HepG2 (cell line): Measurements from ENCODE around the gene FOLR3. TPM values are rescaled to one million over a fixed set of nuclear protein-coding genes. Genes with fewer than 3 reads are reported as not detected.

ENCODE experiments used
- ARHGAP35 ChIP-seq: sonication (generic); formaldehyde crosslinking; IDR thresholded peaks from 2 replicates; pipeline ENCODE4 v1.9.0; 2022; ENCODE audit warnings: mild to moderate bottlenecking, inconsistent platforms, moderate library complexity, missing genetic modification reagents, borderline replicate concordance
- CTCF ChIP-seq: sonication (generic); formaldehyde crosslinking; IDR thresholded peaks from 2 replicates; pipeline ENCODE4 v1.5.0; 2020; ENCODE audit warnings: mild to moderate bottlenecking, missing genetic modification reagents, moderate library complexity
- ELF3 ChIP-seq: IDR thresholded peaks from 2 replicates; pipeline ENCODE4 v1.6.1; 2016; ENCODE audit warnings: missing genetic modification reagents, missing compliant biosample characterization
- EZH2 ChIP-seq: conservative IDR thresholded peaks from 2 replicates; pipeline ENCODE4 v1.6.1; 2012; ENCODE audit warnings: mild to moderate bottlenecking, low read depth, low read length, moderate library complexity
- HIVEP1 ChIP-seq: sonication (generic); formaldehyde crosslinking; IDR thresholded peaks from 2 replicates; pipeline ENCODE4 v1.4.0; 2020; ENCODE audit warnings: mild to moderate bottlenecking, missing genetic modification reagents
- KDM2A ChIP-seq: sonication (generic); formaldehyde crosslinking; IDR thresholded peaks from 2 replicates; pipeline ENCODE4 v1.4.0; 2020; ENCODE audit warnings: low read depth, missing genetic modification reagents, borderline replicate concordance
- LRRFIP1 ChIP-seq: sonication (generic); formaldehyde crosslinking; conservative IDR thresholded peaks from 2 replicates; pipeline ENCODE4 v1.4.0; 2020; ENCODE audit warnings: missing genetic modification reagents
- STAG1 ChIP-seq: sonication (generic); formaldehyde crosslinking; IDR thresholded peaks from 2 replicates; pipeline ENCODE4 v1.4.0; 2020; ENCODE audit warnings: missing genetic modification reagents
- XRCC5 ChIP-seq: fragments of 200-400 bp; formaldehyde crosslinking; optimal IDR thresholded peaks from 2 replicates; pipeline ENCODE3; 2017; ENCODE audit warnings: mild to moderate bottlenecking, low read length
- YEATS2 ChIP-seq: sonication (generic); formaldehyde crosslinking; IDR thresholded peaks from 2 replicates; pipeline ENCODE4 v1.4.0; 2020; ENCODE audit warnings: missing genetic modification reagents, borderline replicate concordance
- ZBTB2 ChIP-seq: sonication (generic); formaldehyde crosslinking; IDR thresholded peaks from 2 replicates; pipeline ENCODE4 v1.8.0; 2022; ENCODE audit warnings: low read depth, missing genetic modification reagents
- ZBTB20 ChIP-seq: sonication (generic); formaldehyde crosslinking; IDR thresholded peaks from 2 replicates; pipeline ENCODE4 v1.8.1; 2023; ENCODE audit warnings: missing genetic modification reagents, low read depth, mild to moderate bottlenecking, borderline replicate concordance
- ZNF18 ChIP-seq: sonication (generic); formaldehyde crosslinking; IDR thresholded peaks from 2 replicates; pipeline ENCODE4 v1.8.0; 2022; ENCODE audit warnings: mild to moderate bottlenecking, missing genetic modification reagents; ENCODE audit not compliant: insufficient replicate concordance
- ZNF20 ChIP-seq: sonication (generic); formaldehyde crosslinking; IDR thresholded peaks from 2 replicates; pipeline ENCODE4 v1.4.0; 2020; ENCODE audit warnings: mild to moderate bottlenecking, moderate library complexity, missing genetic modification reagents
- ZNF652 ChIP-seq: IDR thresholded peaks from 2 replicates; pipeline ENCODE4 v1.6.1; 2016; ENCODE audit warnings: low read depth, borderline replicate concordance
- polyA plus RNA-seq, 8 experiments: library from polyadenylated mRNA; depleted of rRNA in 3 of 8; stranded (reverse) in 7 of 8; unstranded in 1 of 8; fragments of >200 nt; fragmentation: Illumina TruSeq in 4 of 8; extraction: Trizol in 4 of 8; gene quantifications; 2 replicates each; pipeline versions ENCODE4 v1.2.1 to v1.2.3, GENCODE V29; 2011 to 2016; ENCODE audit warnings: low read depth in 4 of 8, missing spikeins in 1 of 8, mixed read lengths in 1 of 8; ENCODE audit not compliant: insufficient read depth in 1 of 8
- total RNA-seq, 5 experiments: library from RNA; depleted of rRNA; stranded (reverse); fragments of >200 nt; fragmentation: Illumina TruSeq; extraction: Trizol; gene quantifications; 2 replicates each; pipeline ENCODE4 v1.2.3, GENCODE V29; 2016; ENCODE audit warnings: low read depth in 1 of 5

FOLR3 gene
- total and polyA plus RNA-seq, 2 of the 13 experiments (the other 11 are each of a cell fraction or from before 2014, with no cell fraction given) = not detected

GRCh38 chr11:72091292-72091691 lies 44.2 kb upstream of the FOLR3 start (continued):
- TF ChIP-seq ARHGAP35 (0 out of 2 replicates have a peak, but pooled peaks have one; percentile 37), LRRFIP1 (CRISPR knock-in tag) (no peak), ELF3 (CRISPR knock-in tag) (0 out of 2 replicates have a peak, but pooled peaks have one; percentile 9), ZBTB20 (no peak), XRCC5 (peak; percentile 75), ZNF18 (no peak), EZH2 (no peak), STAG1 (CRISPR knock-in tag) (peak; percentile 74), YEATS2 (CRISPR knock-in tag) (no peak), HIVEP1 (CRISPR knock-in tag) (no peak), CTCF (CRISPR knock-in tag) (peak; percentile 92), KDM2A (0 out of 2 replicates have a peak, but pooled peaks have one; percentile 33), ZBTB2 (no peak), ZNF20 (CRISPR knock-in tag) (no peak), ZNF652 (CRISPR knock-in tag) (no peak)
